SHP77 treated with DMSO at 0.1 percent for 48 hours (cell line): ENCODE measurements around the gene COTL1.

ENCODE experiments used
- DNase-seq: peaks from one replicate; lab custom pipeline; 2025; lab: John Stamatoyannopoulos, UW

Gene COTL1

GRCh38 chr16:84548971-84549844 lies 68.7 kb downstream of the COTL1 start:
- no peak for DNase-seq

- no peak for DNase-seq
These were observed 69.4 kb downstream of the COTL1 start for GRCh38 chr16:84548508-84548907.

- DNase-seq: no peak
These were observed 70.3 kb downstream of the COTL1 start for GRCh38 chr16:84547546-84548061.

DNA sequence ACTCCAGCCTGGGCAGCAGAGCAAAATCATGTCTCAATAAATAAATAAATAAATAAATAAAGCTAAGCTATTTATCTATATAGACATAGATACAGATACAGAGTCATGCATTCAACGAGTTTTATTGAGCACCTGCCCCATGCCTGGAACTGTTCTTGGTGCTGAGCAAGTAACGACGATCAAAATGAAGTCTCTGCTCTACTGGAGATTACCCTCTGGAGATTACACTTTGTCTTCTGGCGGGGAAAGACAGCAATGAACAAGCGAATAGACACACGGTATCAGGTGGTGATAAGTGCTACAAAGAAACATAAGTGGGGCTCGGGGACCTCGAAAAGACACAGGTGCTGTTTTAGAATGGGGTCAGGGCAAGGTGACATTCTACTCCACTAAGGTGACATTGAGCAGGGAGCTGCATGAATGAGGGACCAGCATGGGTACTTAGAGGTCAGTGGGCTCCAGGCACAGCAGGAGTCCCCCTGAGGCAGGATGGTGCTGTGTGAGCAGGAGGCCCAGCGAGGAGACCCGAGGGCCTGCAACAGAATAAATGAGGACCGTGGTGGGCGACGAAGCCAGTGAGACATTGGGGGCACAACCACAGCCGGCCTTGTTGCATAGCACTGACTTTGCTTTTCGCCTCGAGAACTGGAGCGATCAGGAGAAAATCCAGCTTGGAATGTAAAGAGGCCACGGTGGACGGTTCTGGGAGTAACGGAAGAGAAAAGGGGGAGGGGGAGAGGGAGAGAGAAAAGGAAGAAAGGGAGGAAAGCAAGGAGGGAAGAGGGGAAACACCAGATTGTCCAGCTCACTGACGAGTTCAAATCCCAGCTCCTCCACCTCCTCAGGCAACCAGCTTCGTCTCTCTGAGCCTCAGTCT lies 71.0 kb downstream of the COTL1 start:
- no peak for DNase-seq

DNA sequence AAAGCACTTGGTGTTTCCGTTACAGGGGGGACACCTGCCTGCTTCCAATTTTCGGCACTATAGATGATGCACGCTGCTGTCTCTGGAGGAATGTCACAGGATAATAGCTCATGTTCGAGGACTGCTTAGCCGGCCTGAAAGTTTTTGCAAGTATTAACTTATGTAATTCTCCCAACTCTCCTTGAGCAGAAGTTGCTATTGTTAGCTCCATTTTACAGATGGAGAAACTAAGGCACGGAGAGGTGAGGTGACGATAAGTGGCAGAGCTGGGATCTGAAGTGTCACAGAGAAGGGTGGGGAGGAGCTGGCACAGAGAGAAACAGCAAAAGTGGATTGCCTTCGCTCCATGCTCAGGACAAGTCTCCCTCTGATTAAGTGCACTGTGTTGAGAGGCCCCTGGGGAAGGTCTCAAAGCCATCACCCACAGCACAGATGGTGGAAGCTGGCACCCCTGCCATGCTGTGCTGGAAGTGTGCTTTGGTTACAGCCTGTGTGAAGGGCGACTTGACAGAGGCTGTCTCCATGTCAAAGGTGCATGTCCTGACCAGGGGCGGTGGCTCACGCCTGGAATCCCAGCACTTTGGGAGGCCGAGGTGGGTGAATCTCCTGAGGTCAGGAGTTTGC lies 72.7 kb downstream of the COTL1 start:
- no peak for DNase-seq

DNA sequence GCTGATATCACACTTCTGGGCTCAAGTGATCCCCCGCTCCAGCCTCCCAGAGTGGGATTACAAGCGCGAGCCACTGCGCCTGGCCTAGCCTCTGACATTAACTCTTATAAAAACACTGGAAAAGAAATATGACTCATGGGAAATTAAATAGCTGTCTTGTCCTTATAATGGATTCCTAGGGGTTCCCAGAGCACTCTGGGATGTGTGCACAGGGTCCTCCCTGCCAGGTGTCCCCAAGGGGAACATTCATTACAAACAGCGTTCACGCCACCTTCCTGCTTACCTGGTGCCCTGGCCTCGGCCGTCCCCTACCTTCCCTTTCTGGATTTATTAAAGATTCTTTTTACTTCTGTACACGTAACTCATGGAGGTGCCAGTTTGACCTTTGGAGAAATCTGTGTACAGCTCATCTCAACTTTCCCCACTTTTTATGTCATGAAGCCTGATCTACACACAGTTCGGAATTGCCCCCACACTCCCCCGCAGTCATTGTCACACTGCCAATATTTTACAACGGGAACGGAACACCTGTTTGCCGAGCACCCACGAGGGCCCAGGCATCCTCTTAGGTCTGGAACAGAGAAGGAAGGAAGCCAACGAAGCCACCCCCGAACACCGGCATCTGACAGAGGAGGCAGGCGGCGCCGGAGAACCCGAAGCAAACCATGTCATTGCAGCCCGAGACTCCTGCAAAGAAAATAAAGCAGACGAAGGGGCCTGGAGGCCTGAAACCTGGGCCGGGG lies 73.7 kb downstream of the COTL1 start:
- DNase-seq: peak; percentile 33

- no peak for DNase-seq
These were observed 74.6 kb downstream of the COTL1 start for GRCh38 chr16:84543253-84543652.

DNA sequence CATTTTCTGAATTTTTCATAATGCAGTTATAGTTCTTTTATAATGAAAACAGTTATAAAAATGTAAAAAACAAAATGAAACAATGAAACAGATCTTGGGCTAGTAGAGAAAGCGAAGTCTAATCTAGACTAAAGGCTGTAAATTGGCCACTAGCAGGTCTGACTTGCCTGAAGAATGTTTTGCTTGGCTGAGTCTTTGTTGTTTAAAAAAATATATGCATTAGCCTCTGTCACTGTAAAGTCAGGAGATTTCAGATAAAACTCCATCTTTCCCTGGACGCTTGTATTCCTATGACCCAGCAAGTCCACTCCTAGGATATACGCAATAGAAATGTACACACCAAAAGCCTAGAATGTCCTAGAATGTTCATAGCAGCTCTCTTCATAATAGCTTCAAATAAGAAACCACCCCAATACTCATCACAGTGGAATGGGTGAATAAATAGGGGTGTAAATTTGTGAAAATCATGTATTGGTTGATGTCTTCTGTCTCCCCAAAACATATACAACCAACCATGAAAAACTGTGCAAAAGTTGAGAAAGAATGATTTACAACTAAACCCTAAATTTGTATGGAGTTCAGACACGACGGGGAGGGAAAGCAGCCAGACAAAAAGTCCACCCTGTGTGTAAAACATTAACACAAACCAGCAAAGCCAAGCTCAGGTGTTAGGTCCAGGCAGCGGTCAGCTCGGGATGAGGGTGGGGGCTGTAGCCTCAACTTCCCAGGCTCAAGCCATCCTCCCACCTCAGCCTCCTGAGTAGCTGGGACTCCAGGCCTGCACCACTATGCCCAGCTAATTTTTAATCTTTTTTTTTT lies 75.7 kb downstream of the COTL1 start:
- no peak for DNase-seq

GRCh38 chr16:84540194-84540593 lies 77.7 kb downstream of the COTL1 start:
- DNase-seq: no peak

DNA sequence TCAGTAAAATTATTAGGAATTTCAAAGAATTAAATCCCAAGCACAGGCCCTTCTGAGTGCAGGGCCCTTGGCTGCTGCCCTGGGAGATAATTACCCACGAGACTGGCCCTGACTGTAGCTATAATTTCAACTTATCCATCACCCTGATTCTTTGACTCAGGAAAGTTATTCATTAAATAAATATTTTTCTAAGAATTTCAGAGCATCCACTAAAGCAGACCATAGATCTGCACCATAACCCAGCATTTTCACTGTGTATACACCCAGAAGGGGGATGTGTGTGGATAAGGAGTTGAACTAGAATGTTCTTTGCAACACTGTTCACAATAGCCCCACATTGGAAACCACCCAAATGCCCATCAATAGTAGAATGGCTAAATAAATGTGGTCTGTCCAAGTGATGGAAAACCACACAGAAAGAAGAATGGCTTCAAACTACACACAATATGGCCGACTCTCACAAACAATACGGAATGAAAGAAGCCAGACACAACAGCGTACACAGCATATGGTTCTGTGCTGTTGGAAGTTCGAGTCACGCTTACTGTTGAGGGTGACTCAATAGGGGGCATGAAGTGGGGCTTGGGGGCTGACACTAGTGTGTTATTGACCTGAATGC lies 79.5 kb downstream of the COTL1 start:
- DNase-seq: no peak

GRCh38 chr16:84537491-84538151 lies 80.3 kb downstream of the COTL1 start:
- DNase-seq: no peak

- DNase-seq: no peak
These were observed 82.0 kb downstream of the COTL1 start for GRCh38 chr16:84535851-84536250.

DNA sequence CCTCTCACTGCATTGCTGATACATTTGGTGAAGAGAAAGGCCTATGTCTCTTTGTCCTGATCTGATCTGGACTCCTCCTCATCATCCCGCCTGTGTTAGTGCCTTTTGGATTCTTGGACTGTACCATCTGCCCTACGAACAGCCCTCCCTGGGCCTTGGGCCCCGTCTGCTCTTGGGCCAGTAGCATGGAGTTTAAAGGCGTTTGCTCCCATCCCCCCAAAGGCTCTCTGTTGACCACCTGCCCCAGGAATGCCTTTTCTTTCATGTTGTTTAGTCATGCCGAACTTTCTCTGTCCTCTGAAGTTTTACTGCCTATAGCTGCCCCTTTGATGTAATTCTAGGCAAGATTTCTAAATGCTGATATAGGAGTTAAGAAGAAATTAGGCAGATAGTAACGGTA lies 82.5 kb downstream of the COTL1 start:
- no peak for DNase-seq

DNA sequence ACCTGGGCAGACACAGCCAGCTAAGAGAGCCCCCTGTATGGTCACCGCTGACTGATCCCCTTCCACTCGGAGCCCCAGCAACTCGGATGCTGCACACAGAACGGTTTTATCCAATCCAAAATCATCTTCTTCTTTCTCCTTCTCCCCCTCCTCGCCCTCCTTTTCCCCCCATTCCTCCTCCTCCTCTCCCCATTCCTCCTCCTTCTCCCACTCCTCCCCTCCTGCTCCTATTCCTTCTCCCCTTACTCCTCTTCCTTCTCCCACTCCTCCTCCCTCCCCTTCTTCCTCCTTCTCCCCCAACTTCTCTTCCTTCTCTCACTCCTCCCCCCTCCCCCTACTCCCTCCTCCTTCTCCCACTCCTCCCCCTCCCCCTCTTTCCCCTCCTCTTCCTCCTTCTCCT lies 83.1 kb downstream of the COTL1 start:
- DNase-seq: no peak

- DNase-seq: no peak
These were observed 84.9 kb downstream of the COTL1 start for GRCh38 chr16:84532855-84533486.

DNA sequence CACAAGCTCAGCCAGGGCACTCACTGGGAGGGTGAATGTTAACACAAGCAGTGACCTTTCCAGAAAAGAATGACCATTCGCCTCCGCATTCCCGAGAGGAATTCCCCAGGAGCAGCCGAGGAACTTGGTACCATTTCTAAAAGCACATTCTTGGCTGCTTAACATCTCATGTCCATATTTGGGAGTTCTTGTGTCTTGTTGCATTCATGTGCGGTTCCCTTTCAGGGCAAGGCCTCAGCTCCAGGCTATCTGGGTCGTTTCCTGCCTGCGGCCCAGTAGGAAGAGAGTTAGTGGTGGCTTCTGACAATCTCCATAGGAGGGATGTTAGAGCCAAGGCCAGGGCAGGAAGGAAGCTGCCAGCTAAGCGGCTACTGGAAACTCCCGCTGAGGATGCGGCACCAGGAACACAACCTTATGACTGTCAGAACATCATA lies 85.6 kb downstream of the COTL1 start:
- no peak for DNase-seq

GRCh38 chr16:84531671-84532111 lies 86.2 kb downstream of the COTL1 start:
- no peak for DNase-seq

DNA sequence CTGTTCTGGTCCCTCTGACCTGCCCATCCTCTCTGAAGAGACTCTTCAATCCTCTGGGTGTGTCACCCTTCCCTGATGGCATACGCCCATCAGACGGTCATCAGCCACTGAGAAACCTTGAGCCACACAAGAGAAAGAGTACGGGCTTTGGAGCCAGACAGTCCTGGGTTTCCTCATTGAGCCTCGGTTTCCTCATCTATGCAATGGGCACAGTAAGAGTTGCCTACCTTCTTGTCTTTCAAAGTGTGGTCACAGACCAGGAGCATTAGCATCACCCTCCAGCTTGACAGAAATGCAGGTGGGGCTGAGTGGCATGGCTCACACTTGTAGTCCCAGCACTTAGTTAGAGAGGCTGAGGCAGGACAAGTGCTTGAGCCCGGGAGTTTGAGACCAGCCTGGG lies 87.3 kb downstream of the COTL1 start:
- no peak for DNase-seq

DNA sequence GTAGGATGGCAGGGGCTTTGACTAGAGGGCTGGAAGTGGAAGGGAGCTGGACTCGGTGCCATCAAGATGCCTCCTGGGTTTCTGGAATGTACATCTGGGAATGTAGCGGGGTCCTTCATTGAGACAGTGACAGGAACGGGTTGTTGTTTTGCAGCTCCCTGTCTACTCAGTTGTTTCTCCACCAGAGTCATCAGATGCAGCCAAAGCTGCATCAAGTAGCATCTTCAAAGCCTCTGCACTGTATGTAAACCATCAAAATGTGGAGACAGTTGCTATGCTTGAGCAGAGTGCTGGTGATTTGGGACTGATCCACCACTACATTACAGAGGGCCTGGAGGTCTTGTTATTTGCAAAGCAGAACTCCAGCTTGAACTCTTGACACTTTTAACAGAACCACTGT lies 88.3 kb downstream of the COTL1 start:
- no peak for DNase-seq
